ENCODE data around the gene TRIM65. TPM values are rescaled to one million over a fixed set of nuclear protein-coding genes. Genes with fewer than 3 reads are reported as not detected.

TRIM65 gene
- total and polyA plus RNA-seq, 2 of the 13 experiments (the other 11 are each of a cell fraction or from before 2014, with no cell fraction given) = 10.3 to 22.4 TPM

- peak; percentile 93 for TF ChIP-seq PITX1 (CRISPR knock-in tag; IDR thresholded peaks at IDR 0.05)
- TF ChIP-seq, protein P1, sequence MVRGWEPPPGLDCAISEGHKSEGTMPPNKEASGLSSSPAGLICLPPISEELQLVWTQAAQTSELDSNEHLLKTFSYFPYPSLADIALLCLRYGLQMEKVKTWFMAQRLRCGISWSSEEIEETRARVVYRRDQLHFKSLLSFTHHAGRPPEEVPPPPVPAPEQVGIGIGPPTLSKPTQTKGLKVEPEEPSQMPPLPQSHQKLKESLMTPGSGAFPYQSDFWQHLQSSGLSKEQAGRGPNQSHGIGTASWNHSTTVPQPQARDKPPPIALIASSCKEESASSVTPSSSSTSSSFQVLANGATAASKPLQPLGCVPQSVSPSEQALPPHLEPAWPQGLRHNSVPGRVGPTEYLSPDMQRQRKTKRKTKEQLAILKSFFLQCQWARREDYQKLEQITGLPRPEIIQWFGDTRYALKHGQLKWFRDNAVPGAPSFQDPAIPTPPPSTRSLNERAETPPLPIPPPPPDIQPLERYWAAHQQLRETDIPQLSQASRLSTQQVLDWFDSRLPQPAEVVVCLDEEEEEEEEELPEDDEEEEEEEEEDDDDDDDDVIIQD (CRISPR knock-in tag; IDR thresholded peaks at IDR 0.05; ENCODE audit: low read depth) = no peak; the same call in 1 of the 2 replicates
- no peak for TF ChIP-seq ZNF138 (CRISPR knock-in tag; IDR thresholded peaks at IDR 0.05; ENCODE audit: low read depth)
- TF ChIP-seq SMAD9 (CRISPR knock-in tag; IDR thresholded peaks at IDR 0.05) = no peak
- TF ChIP-seq GATAD2A (CRISPR knock-in tag; IDR thresholded peaks at IDR 0.05) = peak; percentile 78
- no peak for TF ChIP-seq ZFP37 (CRISPR knock-in tag; IDR thresholded peaks at IDR 0.05; ENCODE audit: borderline replicate concordance)
- no peak for TF ChIP-seq KDM1A (CRISPR knock-in tag; IDR thresholded peaks at IDR 0.05)
- TF ChIP-seq EEA1 (CRISPR knock-in tag; IDR thresholded peaks at IDR 0.05; ENCODE audit: borderline replicate concordance) = 0 out of 2 replicates have a peak, but pooled peaks have one; percentile 49
- no peak for TF ChIP-seq MXD1 (CRISPR knock-in tag; IDR thresholded peaks at IDR 0.05)
- no peak for TF ChIP-seq AHR (CRISPR knock-in tag; IDR thresholded peaks at IDR 0.05)
- TF ChIP-seq, protein P2, sequence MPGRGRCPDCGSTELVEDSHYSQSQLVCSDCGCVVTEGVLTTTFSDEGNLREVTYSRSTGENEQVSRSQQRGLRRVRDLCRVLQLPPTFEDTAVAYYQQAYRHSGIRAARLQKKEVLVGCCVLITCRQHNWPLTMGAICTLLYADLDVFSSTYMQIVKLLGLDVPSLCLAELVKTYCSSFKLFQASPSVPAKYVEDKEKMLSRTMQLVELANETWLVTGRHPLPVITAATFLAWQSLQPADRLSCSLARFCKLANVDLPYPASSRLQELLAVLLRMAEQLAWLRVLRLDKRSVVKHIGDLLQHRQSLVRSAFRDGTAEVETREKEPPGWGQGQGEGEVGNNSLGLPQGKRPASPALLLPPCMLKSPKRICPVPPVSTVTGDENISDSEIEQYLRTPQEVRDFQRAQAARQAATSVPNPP (CRISPR knock-in tag; IDR thresholded peaks at IDR 0.05) = no peak
- TF ChIP-seq, protein P3, sequence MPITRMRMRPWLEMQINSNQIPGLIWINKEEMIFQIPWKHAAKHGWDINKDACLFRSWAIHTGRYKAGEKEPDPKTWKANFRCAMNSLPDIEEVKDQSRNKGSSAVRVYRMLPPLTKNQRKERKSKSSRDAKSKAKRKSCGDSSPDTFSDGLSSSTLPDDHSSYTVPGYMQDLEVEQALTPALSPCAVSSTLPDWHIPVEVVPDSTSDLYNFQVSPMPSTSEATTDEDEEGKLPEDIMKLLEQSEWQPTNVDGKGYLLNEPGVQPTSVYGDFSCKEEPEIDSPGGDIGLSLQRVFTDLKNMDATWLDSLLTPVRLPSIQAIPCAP (CRISPR knock-in tag; IDR thresholded peaks at IDR 0.05; ENCODE audit: low read depth) = no peak
- peak; percentile 87 for TF ChIP-seq MEF2D (CRISPR knock-in tag; IDR thresholded peaks at IDR 0.05)
- TF ChIP-seq ATM (IDR thresholded peaks at IDR 0.05; ENCODE audit: borderline replicate concordance) = no peak
- TF ChIP-seq ZSCAN20 (CRISPR knock-in tag; IDR thresholded peaks at IDR 0.05; ENCODE audit: borderline replicate concordance) = no peak
- TF ChIP-seq PAX8 (CRISPR knock-in tag; IDR thresholded peaks at IDR 0.05; ENCODE audit: borderline replicate concordance) = no peak
- TF ChIP-seq ZMAT5 (CRISPR knock-in tag; IDR thresholded peaks at IDR 0.05; ENCODE audit: borderline replicate concordance, low read depth) = no peak
- TF ChIP-seq ZNF280B (CRISPR knock-in tag; IDR thresholded peaks at IDR 0.05; ENCODE audit: borderline replicate concordance) = peak; percentile 83
- TF ChIP-seq ZBTB43 (CRISPR knock-in tag; conservative IDR thresholded peaks at IDR 0.05) = 0 out of 2 replicates have a peak, but pooled peaks have one; percentile 21
- TF ChIP-seq, protein P4, sequence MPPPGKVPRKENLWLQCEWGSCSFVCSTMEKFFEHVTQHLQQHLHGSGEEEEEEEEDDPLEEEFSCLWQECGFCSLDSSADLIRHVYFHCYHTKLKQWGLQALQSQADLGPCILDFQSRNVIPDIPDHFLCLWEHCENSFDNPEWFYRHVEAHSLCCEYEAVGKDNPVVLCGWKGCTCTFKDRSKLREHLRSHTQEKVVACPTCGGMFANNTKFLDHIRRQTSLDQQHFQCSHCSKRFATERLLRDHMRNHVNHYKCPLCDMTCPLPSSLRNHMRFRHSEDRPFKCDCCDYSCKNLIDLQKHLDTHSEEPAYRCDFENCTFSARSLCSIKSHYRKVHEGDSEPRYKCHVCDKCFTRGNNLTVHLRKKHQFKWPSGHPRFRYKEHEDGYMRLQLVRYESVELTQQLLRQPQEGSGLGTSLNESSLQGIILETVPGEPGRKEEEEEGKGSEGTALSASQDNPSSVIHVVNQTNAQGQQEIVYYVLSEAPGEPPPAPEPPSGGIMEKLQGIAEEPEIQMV (CRISPR knock-in tag; IDR thresholded peaks at IDR 0.05; ENCODE audit: low read depth) = no peak; the same call in 1 of the 2 replicates
- TF ChIP-seq ZNF326 (CRISPR knock-in tag; IDR thresholded peaks at IDR 0.05; ENCODE audit: borderline replicate concordance) = no peak
Measured at GRCh38 chr17:75845058-75845711, 51.6 kb downstream of the TRIM65 start (continued).

Data from HepG2 (cell line).